Panc1 (cell line): ENCODE results near the gene DPYSL5.

ENCODE experiments used
- CTCF ChIP-seq: fragments of 450-650 bp; IDR thresholded peaks from 2 replicates; pipeline ENCODE4 v1.5.1; 2017; ENCODE audit warnings: mild to moderate bottlenecking
- POLR2AphosphoS5 ChIP-seq: IDR thresholded peaks from 2 replicates; pipeline ENCODE4 v1.6.1; 2012; ENCODE audit warnings: mild to moderate bottlenecking, low read depth, low read length, moderate library complexity
- REST ChIP-seq, 2 experiments: IDR thresholded peaks; 2 replicates each; pipeline ENCODE4 v1.6.1; 2011 to 2012; ENCODE audit warnings: low read depth in 2 of 2, control low read depth in 1 of 2, low read length in 1 of 2, mild to moderate bottlenecking in 1 of 2, moderate library complexity in 1 of 2; ENCODE audit not compliant: insufficient read depth in 1 of 2

- TF ChIP-seq POLR2AphosphoS5 (no peak), CTCF (no peak), REST (IDR thresholded peaks at IDR 0.05; ENCODE audit: insufficient read depth in 1 of 2, low read depth in 2 of 2, low read length in 1 of 2) (no peak)
These were observed 16.3 kb downstream of the DPYSL5 start for GRCh38 chr2:26864226-26864625.
